GM10266 (cell line): ENCODE results near the gene POLG.

ENCODE experiments used
- DNase-seq: peaks from one replicate; pipeline ENCODE4 v3.0.0; 2012; ENCODE audit errors: extremely low spot score
- TF ChIP-seq, protein P1 (sequence below): IDR thresholded peaks from 2 replicates; pipeline ENCODE4 v1.5.1; 2012; ENCODE audit warnings: mild to moderate bottlenecking, low read depth; ENCODE audit not compliant: control insufficient read depth, insufficient read depth; ENCODE audit errors: missing control alignments

The POLG gene

DNA sequence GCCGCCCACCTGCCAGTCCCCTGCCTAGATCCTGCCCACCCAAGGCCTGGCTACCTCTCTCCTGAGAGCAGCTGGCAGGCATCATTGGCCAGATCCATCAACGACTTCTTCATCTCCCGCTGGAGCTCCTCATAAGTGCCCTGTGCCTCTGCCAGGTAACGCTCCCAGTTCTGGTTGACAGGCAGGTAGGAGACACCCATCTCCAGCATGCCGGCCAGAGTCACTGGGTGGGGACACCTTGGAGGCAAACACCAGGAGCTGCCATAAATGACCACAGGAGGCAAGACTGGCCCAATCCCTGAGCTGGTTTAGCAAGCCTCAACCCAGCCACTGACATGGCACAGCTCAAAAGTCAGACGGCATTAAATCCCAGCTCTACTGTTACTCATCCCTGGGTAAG is 7.5 kb downstream of the POLG start:
- TF ChIP-seq, protein P1, sequence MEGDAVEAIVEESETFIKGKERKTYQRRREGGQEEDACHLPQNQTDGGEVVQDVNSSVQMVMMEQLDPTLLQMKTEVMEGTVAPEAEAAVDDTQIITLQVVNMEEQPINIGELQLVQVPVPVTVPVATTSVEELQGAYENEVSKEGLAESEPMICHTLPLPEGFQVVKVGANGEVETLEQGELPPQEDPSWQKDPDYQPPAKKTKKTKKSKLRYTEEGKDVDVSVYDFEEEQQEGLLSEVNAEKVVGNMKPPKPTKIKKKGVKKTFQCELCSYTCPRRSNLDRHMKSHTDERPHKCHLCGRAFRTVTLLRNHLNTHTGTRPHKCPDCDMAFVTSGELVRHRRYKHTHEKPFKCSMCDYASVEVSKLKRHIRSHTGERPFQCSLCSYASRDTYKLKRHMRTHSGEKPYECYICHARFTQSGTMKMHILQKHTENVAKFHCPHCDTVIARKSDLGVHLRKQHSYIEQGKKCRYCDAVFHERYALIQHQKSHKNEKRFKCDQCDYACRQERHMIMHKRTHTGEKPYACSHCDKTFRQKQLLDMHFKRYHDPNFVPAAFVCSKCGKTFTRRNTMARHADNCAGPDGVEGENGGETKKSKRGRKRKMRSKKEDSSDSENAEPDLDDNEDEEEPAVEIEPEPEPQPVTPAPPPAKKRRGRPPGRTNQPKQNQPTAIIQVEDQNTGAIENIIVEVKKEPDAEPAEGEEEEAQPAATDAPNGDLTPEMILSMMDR: no peak

DNA sequence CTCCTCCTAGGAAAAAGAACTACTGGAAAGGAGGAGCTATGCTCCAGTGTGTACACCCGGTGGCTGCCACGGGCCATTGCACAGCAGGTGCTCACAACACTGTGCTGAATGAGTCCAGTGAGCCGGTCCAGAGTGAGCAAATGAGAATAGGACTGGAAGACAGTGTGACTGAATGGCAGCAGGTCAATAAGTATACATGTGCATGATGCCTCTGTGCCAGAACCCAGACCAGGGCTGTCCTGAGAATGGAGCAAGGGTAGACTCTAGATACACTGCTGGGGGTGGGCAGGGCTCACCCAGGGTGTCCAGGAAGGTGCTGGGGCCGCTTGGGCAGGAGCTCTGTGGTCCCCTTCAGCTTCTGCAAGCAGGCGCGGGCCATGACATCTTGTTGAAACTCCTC is 8.3 kb downstream of the POLG start:
- TF ChIP-seq, protein P1: no peak
- no peak for DNase-seq

More for the DNA sequence above, 7.5 kb downstream of the POLG start:
- DNase-seq: no peak

- DNase-seq: no peak
- TF ChIP-seq, protein P1: no peak
These were observed 9.4 kb downstream of the POLG start for GRCh38 chr15:89325039-89325803.

- DNase-seq: no peak
- TF ChIP-seq, protein P1: no peak
These were observed 10.8 kb downstream of the POLG start for GRCh38 chr15:89323825-89324224.

DNA sequence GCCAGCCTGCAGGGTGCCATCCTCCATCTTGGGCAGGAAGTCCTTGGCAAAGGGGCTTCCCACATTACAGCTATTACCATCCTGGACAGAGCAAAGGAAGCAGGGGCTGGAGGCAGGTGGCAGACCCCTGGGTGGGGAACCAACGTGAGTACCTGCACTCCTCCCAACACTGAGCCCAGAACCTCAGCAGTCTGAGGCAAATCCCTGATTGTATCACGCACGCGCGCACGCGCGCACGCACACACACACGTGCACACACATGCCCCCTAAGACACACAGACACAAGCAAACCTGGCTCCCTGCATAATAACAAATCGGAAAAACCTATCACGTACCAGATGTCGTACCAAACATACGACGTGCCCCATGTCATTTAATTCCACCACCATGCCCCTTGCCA is 11.8 kb downstream of the POLG start:
- no peak for DNase-seq
- TF ChIP-seq, protein P1: no peak

DNA sequence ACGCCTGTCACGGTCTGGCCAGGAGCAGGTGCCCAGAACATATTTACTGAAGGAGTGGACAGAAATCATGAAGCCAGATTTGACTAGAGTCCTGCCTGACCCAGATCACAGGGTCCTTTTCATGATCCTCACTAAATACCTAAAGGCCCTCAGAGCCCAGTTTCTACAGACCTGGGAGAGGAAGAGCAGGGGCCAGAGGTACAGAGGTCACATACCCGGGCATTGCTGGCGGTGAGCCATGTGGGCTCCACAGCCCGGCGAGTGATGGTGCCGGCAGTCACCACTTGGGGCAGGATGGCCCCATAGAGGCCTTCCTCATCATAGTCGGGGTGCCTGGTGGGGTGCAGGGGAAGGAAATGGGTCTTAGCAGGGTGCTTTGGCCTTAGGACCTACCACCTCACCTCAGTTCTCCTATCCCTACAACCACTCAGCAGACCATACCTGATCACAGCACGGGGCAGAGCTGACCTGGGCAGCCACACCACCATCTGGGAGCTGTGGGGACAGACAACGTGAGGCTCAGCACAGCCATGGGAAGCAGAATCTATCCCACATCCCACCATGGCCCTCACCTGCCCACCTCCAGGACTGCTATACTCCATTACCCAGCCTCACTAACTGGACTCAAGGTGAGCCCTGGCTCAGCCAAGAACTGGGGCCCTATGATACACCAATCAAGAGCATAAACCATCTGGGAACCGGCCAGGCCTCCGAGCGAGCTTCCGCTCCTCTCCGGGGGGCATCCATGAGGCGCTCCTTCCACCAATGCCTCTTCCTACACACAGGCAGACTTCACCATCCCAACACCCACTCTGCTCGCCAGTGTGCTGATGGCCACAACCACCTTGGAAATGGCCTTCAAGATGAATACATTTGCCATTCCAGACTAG is 12.9 kb downstream of the POLG start:
- TF ChIP-seq, protein P1: no peak
- no peak for DNase-seq

DNA sequence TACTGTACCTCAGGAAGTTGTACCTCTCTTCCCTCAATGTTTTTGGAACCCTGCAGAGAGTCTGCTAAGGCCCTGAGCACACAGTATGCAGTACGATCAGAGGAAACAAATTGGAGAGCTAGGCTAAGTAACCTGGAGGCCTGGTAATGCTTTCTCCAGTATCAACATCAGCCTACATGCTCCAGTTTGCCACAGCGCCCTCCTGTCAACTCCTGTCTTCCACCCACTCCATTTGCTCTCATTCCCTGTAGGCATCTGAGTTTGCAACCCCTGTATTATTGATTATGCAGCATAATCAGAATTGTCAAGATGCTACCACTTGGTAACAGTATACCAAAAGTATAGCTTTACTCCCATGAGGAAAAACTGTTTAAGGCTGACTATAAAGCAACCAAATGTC is 14.4 kb downstream of the POLG start:
- DNase-seq: no peak
- TF ChIP-seq, protein P1: no peak
